ENCODE results near the gene ZSWIM3.
"Not testable (repeated sequence)": the region's sequence is repeated elsewhere in the genome, so short reads cannot be mapped to it uniquely, and the experiment has no call there.

ZSWIM3 gene

DNA sequence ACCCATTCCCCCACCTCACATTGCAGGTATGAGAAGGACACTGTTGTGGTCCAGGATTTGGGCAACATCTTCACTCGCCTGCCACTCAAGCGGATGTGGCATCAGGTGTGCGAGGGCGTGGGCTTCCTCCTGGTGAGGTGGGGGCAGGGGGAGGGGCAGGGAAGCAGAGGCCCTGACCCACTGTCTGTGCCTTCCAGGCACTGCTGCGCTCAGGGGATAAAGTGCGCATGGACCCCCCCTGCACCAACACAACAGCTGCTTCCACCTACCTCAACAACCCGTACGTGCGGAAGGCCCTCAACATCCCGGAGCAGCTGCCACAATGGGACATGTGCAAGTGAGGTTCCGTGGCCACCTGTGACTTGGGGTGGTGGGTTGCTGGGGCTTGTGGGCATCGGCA lies 37.4 kb downstream of the ZSWIM3 start:
- no peaks in the 10 kb centered on the region for H3K9me3 Mint-ChIP-seq
- DNase-seq (ENCODE audit: low spot score in 2 of 2) (no peak), ATAC-seq (ENCODE audit: low read depth) (no peak)
- H3K27me3 Mint-ChIP-seq = no peaks in the 10 kb centered on the region
- peaks cover 17% of the 10 kb centered on the region for H3K36me3 Mint-ChIP-seq
- peaks cover 25% of the 10 kb centered on the region for H3K4me1 Mint-ChIP-seq
- no peak overlapping the region for H3K27ac Mint-ChIP-seq
- no peak overlapping the region for H3K4me3 Mint-ChIP-seq

DNA sequence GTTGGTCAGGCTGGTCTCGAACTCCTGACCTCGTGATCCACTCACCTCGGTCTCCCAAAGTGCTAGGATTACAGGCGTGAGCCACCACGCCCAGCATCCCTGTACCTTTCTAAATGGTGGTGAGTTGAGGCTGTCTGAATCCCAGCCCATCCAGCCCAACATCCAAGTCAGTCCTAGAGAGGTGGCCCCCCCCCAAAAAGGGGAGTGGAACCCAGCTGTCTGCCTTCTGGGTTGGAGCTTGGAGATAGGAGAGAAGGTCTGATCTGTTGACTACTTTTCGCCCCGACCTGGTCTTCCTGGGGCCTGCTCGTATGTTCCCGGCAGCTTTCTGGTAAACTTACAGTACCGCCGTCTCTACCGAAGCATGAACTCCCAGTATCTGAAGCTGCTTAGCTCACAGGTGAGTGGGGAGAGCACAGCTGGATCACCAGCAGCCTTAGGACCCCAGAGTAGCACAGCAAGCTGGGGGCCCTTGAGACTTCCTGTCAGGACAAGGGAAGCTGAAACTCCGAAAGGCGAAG lies 39.3 kb downstream of the ZSWIM3 start:
- no peak overlapping the region for H3K27ac Mint-ChIP-seq
- no peak overlapping the region for H3K4me3 Mint-ChIP-seq
- H3K27me3 Mint-ChIP-seq = no peaks in the 10 kb centered on the region
- H3K9me3 Mint-ChIP-seq = no peaks in the 10 kb centered on the region
- ATAC-seq (ENCODE audit: low read depth) = no peak
- H3K36me3 Mint-ChIP-seq = peaks cover 17% of the 10 kb centered on the region
- no peak for DNase-seq (ENCODE audit: low spot score in 2 of 2)
- H3K4me1 Mint-ChIP-seq = peaks cover 18% of the 10 kb centered on the region

DNA sequence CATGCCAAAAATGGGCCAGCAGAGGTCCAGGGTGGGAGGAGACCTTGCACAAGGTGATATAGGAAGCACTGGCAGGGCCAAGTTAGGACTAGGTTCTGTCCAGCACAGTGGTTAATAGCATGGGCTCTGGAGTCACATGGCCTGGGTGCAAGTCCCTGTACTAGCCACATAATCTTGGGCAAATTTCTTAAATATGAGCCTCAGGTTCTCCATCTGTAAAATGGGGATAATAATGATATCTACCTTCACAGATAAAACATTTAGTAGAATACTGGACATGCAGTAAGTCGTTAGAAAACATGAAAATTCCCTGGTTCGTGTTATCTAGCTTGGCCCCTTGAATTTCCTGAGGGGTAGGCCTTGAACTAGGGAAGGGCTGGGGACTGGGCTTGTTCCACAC lies 39.9 kb downstream of the ZSWIM3 start:
- Mint-ChIP-seq H3K4me1 (peaks cover 13% of the 10 kb centered on the region), H3K27me3 (no peaks in the 10 kb centered on the region), H3K27ac (no peak overlapping the region), H3K9me3 (no peaks in the 10 kb centered on the region), H3K36me3 (peaks cover 17% of the 10 kb centered on the region), H3K4me3 (no peak overlapping the region)
- DNase-seq (ENCODE audit: low spot score in 2 of 2) (no peak), ATAC-seq (ENCODE audit: low read depth) (no peak)

DNA sequence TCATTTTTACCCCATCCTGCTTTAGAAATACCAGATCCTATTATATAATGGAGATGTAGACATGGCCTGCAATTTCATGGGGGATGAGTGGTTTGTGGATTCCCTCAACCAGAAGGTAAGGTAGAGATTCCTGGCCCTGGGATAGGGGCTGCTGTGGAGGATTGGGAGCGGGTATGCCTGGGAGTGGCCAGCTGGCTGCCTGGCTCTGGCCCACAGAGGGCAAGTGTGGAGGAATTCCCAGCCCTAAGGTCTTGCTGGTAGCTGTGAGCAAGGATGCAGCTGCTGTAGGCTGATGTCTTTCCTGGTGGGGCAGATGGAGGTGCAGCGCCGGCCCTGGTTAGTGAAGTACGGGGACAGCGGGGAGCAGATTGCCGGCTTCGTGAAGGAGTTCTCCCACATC lies 40.3 kb downstream of the ZSWIM3 start:
- Mint-ChIP-seq H3K9me3 (no peaks in the 10 kb centered on the region), H3K4me1 (peaks cover 11% of the 10 kb centered on the region), H3K4me3 (no peak overlapping the region), H3K36me3 (peaks cover 17% of the 10 kb centered on the region), H3K27me3 (no peaks in the 10 kb centered on the region), H3K27ac (no peak overlapping the region)
- DNase-seq (ENCODE audit: low spot score in 2 of 2) (no peak), ATAC-seq (ENCODE audit: low read depth) (no peak)

DNA sequence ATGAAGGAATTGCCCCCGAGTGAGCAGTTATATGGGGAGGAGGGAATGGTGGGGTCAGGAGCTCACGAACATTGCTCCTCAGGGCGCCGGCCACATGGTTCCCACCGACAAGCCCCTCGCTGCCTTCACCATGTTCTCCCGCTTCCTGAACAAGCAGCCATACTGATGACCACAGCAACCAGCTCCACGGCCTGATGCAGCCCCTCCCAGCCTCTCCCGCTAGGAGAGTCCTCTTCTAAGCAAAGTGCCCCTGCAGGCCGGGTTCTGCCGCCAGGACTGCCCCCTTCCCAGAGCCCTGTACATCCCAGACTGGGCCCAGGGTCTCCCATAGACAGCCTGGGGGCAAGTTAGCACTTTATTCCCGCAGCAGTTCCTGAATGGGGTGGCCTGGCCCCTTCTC lies 40.9 kb downstream of the ZSWIM3 start:
- Mint-ChIP-seq H3K4me1 (peaks cover 10% of the 10 kb centered on the region), H3K9me3 (no peaks in the 10 kb centered on the region), H3K4me3 (no peak overlapping the region), H3K27ac (no peak overlapping the region), H3K27me3 (no peaks in the 10 kb centered on the region), H3K36me3 (peaks cover 16% of the 10 kb centered on the region)
- ATAC-seq (ENCODE audit: low read depth) (no peak), DNase-seq (ENCODE audit: low spot score in 2 of 2) (no peak)

DNA sequence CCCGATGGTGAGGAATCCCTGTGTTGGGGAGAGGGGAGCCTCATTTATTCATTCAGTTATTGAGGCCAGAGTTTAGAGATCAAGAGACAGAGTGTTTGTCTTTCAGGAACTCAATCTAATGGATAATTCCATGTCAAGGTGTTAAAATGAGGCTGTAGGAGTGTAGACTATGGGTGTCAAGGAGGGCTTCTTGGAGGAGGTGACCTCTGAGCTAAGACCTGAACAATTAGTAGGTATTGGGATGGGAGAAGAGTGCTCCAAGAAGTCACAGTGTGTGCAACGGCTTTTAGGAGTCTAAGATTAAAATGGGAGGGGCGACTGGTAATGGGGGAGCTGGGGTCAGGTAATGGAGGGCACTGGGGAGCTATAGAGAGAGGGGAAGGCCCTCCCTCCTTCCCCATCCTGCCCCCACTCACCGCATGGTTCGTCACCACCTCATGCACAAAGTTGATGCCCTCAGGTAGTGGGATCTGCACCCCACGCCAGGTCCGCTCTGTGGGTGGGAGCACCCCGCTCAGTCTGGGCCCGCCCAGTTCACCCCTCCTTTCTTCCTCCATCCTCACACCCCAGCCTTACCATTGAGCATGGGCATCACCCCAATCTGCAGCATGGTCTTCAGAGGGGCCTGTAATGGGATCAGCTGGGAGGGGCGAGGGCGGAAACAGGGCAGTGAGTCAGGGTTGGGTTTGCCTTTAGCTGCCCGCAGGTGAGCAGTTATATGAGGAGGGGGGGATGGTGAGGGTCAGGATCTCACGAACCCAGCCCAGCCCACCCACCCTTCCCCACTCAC lies 41.8 kb downstream of the ZSWIM3 start:
- no peak overlapping the region for H3K4me3 Mint-ChIP-seq
- H3K4me1 Mint-ChIP-seq = peaks cover 8% of the 10 kb centered on the region
- no peak for ATAC-seq (ENCODE audit: low read depth)
- no peaks in the 10 kb centered on the region for H3K27me3 Mint-ChIP-seq
- H3K36me3 Mint-ChIP-seq = peaks cover 14% of the 10 kb centered on the region
- no peaks in the 10 kb centered on the region for H3K9me3 Mint-ChIP-seq
- H3K27ac Mint-ChIP-seq = no peak overlapping the region
- no peak for DNase-seq (ENCODE audit: low spot score in 2 of 2)

DNA sequence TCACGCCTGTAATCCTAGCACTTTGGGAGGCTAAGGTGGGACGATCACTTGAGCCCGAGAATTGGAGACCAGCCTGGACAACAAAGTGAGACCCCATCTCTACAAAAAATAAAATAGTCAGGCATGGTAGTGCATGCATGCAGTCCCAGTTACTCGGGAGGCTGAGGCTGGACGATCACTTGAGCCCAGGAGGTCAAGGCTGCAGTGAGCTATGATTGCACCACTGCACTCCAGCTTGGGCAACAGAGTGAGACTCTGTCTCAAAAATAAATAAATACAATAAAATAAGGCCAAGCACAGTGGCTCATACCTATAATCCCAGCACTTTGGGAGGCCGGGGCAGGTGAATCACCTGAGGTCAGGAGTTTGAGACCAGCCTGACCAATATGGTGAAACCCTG lies 43.9 kb downstream of the ZSWIM3 start:
- ATAC-seq (ENCODE audit: low read depth); H3K9me3 Mint-ChIP-seq; H3K4me1 Mint-ChIP-seq; H3K27me3 Mint-ChIP-seq; H3K4me3 Mint-ChIP-seq; DNase-seq (ENCODE audit: low spot score in 2 of 2); H3K27ac Mint-ChIP-seq: not testable (repeated sequence)
- peaks cover 14% of the 10 kb centered on the region for H3K36me3 Mint-ChIP-seq

DNA sequence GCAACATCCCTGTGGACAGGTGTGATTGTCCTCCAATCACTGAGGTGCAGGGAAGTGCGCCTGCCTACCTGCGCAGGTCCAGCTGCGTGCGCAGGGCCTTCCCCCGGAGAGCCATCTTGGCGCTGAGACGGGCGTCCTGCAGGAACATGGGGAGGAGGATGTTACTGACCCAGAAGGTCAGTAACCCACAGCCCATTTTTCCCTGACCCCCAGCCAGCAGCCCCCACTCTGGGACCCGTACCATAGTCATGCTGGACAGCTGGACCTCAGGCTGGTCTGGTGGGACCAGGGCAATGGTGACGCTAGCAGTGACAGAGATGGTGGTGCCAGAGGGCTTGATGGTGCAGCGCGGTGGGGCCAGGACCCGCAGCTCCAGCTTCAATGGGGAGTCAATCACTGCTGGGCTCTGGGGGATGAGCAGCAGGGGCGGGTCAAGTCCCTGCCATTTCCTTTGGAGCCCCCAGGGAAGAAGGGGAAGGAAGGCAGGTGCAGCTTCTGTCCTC lies 44.8 kb downstream of the ZSWIM3 start:
- Mint-ChIP-seq H3K27ac (no peak overlapping the region), H3K4me1 (peaks cover 8% of the 10 kb centered on the region), H3K36me3 (peaks cover 10% of the 10 kb centered on the region), H3K4me3 (no peak overlapping the region), H3K27me3 (no peaks in the 10 kb centered on the region), H3K9me3 (no peaks in the 10 kb centered on the region)
- DNase-seq (ENCODE audit: low spot score in 2 of 2) (no peak), ATAC-seq (ENCODE audit: low read depth) (no peak)

DNA sequence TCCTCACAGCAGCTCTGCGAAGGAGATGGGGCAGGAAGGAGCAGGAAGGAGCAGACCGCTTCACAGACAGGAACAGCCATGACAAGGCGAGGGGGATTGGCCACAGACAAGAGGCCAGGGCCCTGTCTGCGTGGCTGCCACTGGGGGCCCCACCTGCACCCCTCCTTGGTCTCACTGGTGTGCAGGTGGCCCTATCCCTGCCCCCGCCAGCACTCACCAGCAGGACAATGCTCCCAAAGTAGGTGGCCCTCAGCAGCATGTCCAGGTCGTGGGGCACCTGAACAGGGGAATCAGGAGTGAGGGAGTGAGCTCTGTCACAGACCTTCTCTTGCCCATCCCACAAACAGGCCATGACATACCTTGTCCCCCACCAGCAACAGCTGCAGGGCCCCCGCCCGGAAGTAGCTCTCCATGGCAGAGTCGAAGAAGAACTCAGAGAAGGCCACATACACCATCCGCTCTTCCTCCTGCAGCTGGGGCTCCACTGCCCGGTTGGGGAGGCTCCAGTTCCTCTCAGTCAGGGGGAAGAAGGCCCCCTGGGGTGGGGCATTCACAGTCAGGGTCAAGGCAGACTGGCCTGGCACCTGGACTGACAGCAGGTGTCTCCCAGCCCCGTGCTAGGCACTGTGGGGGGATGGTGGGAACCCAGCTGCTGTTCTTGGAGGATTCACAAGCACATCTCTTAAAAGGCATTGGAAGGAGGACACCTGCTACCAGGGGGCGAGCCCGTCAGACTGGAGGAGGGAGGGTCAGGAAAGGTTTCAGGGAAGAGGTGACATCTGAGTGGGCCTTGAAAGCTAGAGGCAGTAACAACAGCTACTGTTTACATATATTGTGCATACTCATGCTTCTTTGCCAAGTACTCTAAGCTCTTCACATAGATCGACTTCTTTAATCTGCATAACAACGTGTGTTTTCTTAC lies 47.4 kb downstream of the ZSWIM3 start:
- no peak for DNase-seq (ENCODE audit: low spot score in 2 of 2)
- Mint-ChIP-seq H3K27me3 (no peaks in the 10 kb centered on the region), H3K27ac (no peak overlapping the region), H3K4me1 (peaks cover 11% of the 10 kb centered on the region), H3K36me3 (no peaks in the 10 kb centered on the region), H3K9me3 (no peaks in the 10 kb centered on the region), H3K4me3 (no peak overlapping the region)
- no peak for ATAC-seq (ENCODE audit: low read depth)

DNA sequence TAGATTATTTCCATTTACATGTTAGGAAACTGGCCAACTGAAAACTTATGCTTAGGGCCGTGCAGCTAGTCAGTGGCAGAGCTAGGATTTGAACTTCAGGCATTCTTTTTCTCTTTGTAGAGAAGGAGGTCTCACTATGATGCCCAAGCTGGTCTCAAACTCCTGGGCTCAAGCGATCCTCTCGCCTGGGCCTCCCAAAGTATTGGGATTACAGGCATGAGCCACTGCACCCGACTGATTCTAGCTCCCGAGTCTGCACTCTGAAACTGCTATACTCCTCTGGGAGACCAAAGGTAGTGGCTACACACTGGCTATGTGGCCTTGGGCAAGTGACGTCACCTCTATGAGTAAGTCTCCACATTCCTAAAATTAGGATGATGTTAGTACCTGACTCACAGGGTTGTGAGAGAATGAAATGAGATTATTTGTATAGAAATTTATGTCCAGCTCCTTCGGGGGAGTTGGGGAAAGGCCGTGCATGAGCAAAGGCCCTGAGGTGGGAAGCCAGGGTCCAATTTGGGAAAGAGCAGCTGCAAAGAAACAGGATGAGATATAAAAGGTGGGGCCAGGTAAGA lies 48.2 kb downstream of the ZSWIM3 start:
- Mint-ChIP-seq H3K4me1 (peaks cover 12% of the 10 kb centered on the region), H3K9me3 (no peaks in the 10 kb centered on the region)
- no peak for DNase-seq (ENCODE audit: low spot score in 2 of 2)

DNA sequence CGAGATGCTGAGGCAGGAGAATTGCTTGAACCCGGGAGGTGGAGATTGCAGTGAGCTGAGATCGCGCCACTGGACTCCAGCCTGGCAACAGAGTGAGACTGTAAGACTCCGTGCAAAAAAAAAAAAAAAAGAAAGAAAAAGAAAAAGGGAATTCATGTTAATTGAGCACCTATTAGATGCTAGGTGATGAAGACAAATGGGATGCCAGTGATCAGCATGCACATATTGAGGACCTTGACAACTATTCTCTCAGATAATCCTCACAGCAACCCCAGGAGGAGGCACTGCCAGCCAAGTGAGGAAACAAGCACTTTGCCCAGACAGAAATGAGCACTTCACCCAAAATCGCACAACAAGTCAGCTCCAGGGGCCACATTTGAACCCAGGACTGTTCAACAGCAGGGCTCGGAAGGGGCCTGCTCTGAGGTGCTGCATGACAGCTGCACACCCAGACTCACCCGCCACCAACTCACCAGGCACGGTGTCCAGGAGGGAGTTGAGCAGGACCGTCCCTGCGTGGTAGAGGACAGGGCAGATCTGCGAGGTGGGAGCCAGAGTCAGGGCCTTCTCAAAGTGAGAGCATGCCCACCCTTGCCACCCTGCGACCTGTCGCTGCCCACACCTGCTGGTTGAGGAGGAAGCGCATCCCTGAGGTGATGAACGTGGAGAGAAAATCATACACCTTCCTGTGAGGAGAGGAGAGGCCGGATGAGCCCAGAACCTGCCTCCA lies 50.0 kb downstream of the ZSWIM3 start:
- no peaks in the 10 kb centered on the region for H3K9me3 Mint-ChIP-seq
- no peak overlapping the region for H3K27ac Mint-ChIP-seq
- peaks cover 1% of the 10 kb centered on the region for H3K27me3 Mint-ChIP-seq
- ATAC-seq (ENCODE audit: low read depth) = no peak
- peaks cover 20% of the 10 kb centered on the region for H3K4me1 Mint-ChIP-seq
- DNase-seq (ENCODE audit: low spot score in 2 of 2) = no peak
- no peaks in the 10 kb centered on the region for H3K36me3 Mint-ChIP-seq
- no peak overlapping the region for H3K4me3 Mint-ChIP-seq

More for the DNA sequence above, 48.2 kb downstream of the ZSWIM3 start:
- Mint-ChIP-seq H3K36me3 (no peaks in the 10 kb centered on the region), H3K4me3 (no peak overlapping the region), H3K27ac (no peak overlapping the region), H3K27me3 (no peaks in the 10 kb centered on the region)
- ATAC-seq (ENCODE audit: low read depth) = no peak

DNA sequence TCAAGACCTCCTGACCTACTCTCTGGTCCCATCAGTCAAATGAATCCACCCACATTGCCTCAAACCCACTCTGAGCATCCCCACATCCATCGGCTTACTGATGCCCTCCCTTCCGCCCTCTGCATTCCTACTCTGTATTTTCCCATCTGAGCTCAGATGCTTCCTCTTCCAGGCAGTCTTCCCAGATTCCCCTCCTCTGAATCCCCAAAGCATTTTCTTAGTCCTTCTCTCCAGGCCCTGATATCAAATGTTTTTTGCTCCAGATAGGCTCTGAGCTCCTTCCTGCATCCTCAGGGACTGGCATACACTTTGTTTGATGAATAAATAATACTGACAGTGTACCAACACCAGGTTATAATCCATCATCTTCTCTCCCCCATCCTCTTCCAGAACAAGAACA lies 50.7 kb downstream of the ZSWIM3 start:
- Mint-ChIP-seq H3K36me3 (no peaks in the 10 kb centered on the region), H3K27ac (no peak overlapping the region), H3K4me1 (peaks cover 17% of the 10 kb centered on the region), H3K27me3 (peaks cover 4% of the 10 kb centered on the region), H3K9me3 (no peaks in the 10 kb centered on the region), H3K4me3 (no peak overlapping the region)
- ATAC-seq (ENCODE audit: low read depth) = no peak
- no peak for DNase-seq (ENCODE audit: low spot score in 2 of 2)

DNA sequence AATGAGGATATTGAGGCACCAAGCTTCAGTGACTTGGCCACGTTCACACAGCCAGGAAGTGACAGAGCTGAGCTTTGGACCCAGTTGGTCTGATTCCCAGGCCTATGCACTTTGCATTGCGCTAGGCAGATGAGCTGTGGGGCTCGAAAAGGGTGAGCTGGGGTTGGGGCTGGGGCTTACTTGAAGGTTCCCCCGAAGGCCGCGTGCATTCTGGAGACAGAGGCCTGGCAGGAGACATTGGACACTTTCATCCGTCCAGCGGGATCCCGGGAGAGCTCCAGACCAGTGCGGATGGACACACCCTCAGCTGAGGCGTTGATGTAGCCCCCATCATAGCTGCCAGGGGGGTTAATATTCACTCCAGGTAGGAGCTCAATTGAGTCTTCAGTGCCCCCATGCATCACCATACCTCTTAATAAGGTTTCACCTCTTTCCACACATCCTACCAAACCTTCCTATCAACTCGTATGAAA lies 52.0 kb downstream of the ZSWIM3 start:
- Mint-ChIP-seq H3K27me3 (peaks cover 5% of the 10 kb centered on the region), H3K27ac (no peak overlapping the region), H3K36me3 (no peaks in the 10 kb centered on the region), H3K4me1 (peaks cover 14% of the 10 kb centered on the region), H3K4me3 (no peak overlapping the region), H3K9me3 (no peaks in the 10 kb centered on the region)
- DNase-seq (ENCODE audit: low spot score in 2 of 2) = no peak
- ATAC-seq (ENCODE audit: low read depth) = no peak

All from memory B cell (primary cell).